NOMO-1 (cell line): ENCODE data around the gene GLYR1.
"Not testable (repeated sequence)": the region's sequence is repeated elsewhere in the genome, so short reads cannot be mapped to it uniquely, and the experiment has no call there.

ENCODE experiments used
- DNase-seq, 2 experiments: peaks; one replicate each; lab custom pipeline; 2025; ENCODE audit not compliant: unreplicated experiment in 2 of 2; lab: John Stamatoyannopoulos, UW

The GLYR1 gene

DNA sequence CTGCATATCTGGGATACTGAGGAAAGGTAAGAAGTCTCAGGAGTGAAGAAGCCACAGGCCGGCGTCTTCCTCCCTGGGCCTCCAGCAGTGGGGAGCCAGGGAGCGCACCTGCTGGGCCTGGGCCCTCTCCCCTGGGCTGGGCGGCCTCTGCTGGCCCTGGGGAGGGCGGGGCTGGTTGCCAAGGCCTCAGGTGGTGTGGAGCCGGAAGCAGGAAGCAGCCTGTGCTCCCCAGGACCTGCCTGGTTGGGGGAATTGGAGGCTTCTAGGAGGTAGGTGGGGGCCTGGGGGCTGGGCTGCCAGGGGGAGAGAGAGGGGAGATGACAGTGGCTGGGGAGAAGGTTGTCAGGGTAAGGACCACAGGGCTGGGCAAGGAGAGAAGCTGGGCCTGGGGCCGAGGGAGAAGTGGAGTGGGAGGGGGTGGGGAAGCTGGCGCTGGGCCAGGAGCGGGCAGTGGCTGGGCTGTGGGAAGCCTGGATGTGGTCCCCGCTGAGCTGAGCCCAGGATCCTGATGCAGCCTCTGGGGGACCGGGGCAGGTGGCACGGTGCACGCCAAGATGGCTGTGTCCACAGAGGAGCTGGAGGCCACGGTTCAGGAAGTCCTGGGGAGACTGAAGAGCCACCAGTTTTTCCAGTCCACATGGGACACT lies 51.8 kb downstream of the GLYR1 start, which contains the start of gene SMIM22:
Gene SMIM22, plus strand, starts transcription at position 189 of the 647 bp plus-strand sequence. Its CDS starts 366 bp downstream, at position 555.
- DNase-seq, result no peak

DNA sequence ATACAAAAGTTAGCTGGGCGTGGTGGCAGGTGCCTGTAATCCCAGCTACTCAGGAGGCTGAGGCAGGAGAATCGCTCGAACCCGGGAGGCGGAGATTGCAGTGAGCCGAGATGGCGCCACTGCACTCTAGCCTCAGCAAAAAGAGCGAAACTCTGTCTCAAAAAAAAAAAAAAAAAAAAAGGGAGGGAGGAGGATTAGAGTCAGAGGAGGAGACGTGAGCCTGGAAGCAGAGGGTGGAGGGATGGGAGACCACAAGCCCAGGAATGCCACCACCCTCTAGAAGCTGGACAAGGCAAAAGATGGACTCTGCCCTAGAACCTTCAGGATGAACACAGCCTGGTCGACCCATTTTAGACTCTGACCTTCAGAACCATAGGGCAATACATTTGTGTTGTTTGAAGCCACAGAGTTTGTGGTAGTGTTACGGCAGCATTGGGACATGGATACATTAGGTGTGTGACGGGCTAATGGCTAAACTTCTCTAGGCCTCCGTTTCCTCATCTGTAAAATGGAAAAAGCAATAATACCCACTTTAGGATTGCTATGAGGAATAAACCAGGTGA lies 54.1 kb downstream of the GLYR1 start:
- DNase-seq, result no peak

DNA sequence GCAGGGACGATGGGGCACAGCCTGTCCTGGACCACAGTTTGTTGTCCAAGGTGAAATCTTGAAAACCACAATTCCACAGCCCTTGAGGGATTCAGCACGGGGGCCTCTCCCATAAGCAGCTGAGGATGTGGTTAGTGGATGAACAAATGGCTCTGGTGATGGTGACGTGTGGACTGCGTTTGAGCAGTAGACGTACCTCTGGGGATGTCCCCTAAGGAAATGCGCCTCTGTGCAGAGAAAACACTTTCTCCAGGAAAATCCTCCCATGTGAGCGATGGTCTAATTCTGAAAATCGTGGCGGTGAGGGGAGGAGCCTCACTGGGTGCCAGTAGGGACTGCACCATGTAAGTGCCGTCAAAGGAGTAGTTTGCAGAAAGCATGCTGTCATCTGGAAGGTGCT lies 56.2 kb downstream of the GLYR1 start:
- DNase-seq, result peak in 1 of 2 experiments; percentile 10

DNA sequence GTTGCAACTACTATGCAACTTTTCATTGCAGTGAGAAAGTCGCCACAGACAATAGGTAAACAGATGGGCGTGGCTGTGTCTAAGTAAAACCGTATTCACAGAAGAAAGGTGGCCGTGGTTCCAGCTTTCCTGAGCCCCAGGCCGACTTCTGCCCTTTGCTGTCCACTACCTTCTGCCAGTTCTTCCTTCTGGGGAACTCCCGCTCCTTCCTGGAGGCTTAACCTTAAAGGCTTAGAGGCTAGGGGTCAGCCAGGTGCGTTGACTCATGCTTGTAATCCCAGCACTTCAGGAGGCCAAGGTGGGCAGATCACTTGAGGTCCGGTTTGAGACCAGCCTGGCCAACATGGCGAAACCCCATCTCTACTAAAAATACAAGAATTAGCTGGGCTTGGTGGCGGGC lies 56.8 kb downstream of the GLYR1 start:
- DNase-seq, result no peak

DNA sequence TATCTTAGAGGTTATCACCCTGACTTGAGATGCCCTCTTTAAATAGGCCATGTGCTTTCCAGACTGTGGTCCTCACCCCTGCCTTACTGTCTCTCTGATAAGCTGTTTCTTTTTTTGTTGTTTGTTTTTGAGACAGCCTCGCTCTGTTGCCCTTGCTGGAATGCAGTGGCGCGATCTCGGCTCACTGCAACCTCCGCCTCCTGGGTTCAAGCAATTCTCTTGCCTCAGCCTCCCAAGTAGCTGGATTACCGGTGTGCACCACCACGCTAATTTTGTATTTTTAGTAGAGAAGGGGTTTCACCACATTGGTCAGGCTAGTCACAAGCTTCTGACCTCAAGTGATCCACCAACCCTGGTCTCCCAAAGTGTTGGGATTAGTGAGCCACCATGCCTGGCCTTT lies 58.2 kb downstream of the GLYR1 start:
- no peak for DNase-seq

DNA sequence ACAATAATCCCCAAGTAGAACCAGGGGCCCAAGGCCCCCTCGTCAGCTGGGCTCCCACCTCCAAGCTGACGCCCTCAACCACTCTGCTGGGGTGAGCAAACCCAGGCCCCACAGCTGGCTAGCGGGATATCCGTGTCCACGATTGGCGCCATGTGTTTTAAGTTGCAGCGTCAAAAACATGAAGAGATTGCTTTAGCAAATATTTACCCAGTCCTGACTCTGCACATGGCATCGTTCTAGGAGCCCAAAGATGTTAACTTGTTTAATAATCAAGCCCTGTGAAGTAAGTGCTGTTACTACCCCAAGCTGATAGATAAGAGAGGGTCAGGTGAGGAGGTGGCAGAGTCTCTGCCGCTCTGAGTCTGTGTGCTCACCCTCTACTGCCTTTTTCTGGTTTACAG lies 58.6 kb downstream of the GLYR1 start:
- DNase-seq, result no peak

DNA sequence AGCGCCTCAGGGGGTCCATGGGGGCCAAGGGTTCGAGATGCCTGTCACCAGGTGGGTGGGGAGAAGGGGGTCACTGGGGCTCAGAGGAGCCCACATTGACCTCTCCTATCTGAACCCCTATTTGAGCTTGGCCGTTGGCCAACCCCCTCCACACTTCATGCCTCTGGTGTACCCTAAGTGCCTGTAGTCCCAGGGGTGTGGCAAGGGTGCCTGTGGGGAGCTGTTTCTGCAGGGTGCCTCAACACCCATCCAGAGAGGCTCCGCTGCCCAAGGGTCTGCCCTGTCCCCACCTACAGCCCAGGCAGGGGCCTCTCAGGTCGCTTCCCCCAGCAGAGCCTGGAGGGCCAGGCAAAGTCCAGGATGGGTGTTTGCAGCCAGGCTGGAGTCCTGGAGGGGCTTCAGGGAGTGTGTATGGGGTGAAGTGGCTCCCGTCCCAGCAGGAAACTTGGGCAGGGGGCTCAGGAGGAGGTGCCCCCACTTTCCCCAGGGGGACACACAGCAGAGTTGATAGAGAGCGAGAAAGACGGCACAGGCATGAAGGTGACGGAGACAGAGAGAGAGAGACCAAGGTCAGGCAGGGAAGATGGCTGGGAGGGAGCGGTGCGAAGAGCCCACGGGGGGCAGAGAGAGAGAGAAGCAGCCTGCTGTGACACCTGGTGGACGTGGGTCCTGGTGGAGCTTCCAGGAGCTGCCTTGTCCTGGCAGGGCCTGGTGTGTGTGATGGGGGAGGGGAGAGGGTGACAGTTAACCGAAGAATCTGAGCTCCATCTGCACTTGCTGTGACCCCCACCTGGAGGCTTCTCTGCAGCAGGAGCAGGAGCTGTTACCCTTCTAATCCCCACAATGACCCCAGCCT lies 59.2 kb downstream of the GLYR1 start, which contains the start of gene SEPTIN12:
Gene SEPTIN12, minus strand, starts transcription at position 719 of the 856 bp plus-strand sequence. Its CDS starts 700 bp downstream, at position 19.
- no peak for DNase-seq

DNA sequence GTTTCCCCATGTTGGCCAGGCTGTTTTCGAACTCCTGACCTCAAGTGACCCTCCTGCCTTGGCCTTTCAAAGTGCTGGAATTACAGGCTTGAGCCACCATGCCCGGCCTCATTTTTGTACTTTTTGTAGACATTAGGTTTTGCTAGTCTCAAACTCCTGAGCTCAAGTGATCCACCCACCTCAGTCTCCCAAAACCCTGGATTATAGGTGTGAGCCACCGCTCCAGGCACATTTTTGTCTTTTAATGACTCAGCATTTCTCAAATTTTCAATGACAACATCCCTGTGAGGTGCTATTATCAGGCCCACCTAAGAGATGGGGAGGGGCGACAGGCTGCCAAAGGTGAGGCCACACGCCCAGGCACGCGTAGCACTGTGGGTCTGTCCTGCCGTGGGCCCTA lies 60.0 kb downstream of the GLYR1 start:
- no peak for DNase-seq

DNA sequence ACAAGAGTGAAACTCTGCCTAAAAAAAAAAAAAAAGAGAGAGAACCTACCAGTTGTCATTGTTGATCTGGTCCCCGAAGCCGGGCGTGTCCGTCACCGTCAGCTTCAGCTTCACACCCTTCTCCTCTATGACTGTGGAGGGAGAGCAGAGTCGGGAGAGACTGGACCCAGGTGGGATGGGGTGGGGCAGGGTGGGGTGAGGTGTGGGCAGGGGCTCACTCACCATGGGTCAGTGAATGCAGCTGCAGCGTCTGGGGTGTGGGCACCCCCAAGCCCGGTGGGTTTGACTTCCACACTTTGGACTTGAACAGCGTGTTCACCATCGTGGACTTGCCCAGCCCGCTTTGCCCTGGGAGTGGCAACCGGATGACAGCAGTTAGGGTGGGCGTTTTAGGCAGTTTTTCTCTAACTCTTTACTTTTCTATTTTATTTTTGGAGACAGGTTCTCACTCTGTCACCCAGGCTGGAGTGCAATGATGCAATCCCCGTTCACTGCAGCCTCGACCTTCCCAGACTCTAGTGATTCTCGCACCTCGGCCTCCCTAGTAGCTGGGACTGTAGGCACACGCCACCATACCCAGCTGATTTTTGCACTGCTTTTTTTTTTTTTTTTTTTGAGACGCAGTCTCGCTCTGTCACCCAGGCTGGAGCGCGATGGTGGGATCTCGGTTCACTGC lies 61.2 kb downstream of the GLYR1 start:
- no peak for DNase-seq

DNA sequence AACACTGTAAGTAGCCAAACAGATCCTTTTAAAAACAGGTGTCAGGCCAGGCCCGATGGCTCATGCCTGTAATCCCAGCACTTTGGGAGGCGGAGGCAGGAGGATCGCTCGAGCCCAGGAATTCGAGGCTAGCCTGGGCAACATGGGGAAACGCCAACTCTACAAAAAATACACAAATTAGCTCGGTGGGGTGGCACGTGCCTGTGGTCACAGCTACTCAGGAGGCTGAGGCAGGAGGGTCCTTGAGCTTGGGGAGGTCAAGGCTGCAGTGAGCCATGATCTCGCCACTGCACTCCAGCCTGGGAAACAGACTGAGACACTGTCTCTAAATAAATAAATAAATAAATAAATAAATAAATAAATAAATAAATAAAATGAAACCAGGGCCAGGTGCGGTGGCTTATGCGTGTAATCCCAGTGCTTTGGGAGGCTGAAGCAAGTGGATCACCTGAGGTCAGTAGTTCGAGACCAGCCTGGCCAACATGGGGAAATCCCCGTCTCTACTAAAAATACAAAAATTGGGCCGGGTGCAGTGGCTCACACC lies 62.6 kb downstream of the GLYR1 start:
- not testable (repeated sequence) for DNase-seq

DNA sequence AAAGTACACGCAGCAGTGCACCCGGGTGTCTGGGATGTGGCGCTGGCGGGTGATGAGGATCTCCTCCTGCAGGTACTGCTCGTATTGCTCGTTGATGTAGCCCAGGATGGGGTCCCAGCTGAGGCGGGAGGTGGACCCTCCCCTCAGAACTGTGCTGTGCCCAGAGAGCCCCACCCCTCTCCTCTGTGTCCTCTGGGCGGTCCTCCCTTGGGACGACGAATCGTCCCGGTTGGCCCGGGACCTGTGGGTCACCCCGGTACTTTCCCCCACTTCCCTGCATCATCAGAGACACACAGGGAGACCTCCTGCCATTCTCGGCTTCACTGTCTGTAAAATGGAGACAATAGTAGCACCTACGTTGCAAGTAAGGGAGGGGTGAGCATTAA lies 63.1 kb downstream of the GLYR1 start:
- no peak for DNase-seq

DNA sequence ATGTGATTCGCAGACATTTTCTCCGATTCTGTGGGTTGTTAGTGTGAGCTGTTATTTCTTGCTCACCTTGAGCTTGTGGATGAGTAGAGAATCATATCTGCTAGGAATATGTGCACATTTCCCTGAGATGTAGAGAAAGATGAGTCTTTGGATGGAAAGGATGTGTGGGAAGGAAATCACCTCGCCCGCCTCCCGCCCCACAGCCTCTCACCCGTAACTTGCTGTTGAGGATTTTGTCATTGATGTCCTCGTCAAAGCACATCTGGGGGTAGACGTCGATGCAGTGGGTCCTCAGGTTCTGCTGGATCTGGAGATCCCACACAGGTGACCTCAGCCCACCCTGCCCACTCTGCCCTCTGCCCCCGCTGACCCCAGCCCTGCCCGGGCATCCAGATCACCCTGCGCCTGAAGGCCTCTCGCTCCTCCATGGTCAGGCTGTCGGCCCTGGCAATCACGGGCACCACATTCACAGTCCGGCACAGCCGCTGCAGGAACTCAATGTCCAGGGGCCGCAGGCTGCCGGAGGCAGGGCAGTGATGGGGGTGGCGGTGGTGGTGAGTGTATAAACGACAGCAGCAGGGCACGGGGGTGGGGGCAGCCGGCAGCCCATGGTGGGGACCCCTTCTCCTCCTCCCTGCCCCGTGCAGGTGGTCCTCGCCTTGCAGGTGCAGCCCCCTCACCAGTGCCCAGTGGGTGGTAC lies 63.7 kb downstream of the GLYR1 start:
- no peak for DNase-seq

DNA sequence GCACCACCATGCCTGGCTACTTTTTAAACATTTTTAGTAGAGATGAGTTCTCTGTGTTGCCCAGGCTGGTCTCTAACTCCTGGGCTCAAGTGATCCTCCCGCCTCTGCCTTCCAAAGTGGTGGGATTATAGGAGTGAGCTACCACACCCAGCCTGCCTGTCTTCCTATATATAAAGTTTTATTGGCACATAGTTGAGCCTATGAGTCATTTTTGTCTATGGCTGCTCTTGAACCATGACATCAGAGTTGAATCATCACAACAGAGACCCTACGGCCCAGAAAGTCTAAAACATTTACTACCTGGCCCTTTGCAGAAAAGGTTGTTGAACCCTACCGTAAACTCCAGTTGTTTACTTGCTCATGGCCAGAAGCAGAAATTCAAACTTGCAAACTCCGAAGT lies 66.9 kb downstream of the GLYR1 start:
- DNase-seq, result no peak

DNA sequence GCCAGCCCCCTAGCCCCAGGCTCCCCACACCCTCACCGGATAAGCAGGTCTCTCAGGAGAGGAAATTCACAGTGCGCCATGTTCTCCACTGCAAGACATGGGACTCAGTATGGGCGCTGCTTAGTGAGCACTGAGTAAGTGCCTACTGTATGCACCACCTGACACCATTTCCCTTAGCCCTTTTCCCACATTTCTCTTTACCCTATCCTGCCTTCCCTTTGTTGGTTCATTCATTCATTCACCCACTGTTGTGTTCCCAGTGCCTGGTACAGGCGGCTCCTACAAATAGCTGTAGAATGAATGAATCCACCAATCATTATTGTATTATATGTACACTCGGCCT lies 69.1 kb downstream of the GLYR1 start:
- no peak for DNase-seq

DNA sequence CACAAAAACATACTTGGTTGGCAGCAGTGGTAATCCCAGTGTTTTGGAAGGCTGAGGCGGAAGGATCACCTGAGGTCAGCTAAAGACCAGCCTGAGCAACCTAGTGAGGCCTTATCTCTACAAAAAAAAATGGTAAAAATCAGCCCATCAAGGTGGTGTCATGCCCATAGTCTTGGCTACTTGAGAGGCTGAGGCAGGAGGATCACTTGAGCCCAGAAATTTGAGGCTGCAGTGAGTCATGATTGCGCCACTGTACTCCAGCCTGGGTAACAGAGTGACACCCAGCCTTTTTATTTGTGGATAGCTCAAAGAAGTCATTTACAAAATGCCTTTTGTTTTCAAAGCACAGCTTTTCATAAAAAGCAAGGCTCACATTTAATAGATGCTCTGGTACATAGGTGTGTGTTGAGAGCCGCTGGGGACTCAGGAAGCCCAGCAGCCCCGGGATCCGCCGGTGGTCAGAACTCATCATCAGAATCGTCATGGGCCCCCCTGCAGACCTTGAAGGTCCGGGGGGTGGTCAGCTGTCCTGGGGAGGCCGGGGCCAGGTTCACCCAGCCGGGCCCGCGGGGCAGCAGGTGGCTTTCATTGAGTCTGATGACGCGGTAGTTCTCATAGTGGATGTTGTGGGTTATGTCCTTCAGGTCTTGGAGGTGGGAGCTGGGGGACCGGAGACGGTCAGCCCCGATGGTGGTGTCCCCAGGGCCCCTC lies 69.6 kb downstream of the GLYR1 start:
- no peak for DNase-seq

DNA sequence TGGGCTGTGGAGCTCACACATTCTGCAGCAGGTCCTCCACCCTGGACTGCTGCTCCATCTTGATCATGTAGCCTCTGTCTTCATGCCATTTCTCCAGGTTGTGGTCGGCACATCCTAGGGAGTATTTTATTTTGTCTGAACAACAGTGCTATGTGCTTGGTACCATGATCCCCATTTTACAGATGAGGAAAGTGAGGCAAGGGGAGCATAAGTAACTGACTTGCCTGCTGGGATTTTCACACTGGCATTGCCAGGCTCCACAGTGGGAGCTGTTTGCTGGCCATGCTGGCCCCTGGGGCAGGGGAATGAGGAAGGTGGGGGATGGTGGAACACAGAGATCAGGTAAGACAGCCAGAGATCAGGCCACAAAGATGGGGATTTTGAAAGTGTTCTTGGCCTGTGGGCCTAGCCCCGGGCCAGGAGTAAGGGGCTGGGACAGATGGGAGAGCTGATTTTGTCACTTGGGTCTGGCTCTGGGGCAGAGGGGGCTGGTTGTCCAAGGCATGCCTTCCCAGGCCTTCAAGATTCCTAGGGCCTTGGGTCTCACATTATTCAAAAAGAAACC lies 70.9 kb downstream of the GLYR1 start:
- no peak for DNase-seq

DNA sequence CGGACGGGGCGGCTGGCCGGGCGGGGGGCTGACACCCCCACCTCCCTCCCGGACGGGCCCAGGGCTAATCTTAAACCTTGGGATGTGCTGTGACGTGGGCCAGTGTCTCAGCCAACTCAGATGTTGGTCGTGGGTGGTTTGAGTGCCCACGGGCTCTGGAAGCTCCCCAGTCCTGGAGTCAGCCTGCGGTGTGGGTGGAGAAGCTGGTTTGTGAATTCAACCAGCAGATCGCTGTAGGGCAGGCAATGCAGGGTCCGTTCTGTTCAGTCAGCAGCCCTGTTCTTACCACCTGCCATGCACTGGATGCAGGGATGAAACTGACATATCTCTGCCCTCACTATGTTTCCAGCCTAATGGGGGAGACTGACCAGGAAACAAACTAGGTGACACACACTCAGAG lies 72.1 kb downstream of the GLYR1 start:
- no peak for DNase-seq

DNA sequence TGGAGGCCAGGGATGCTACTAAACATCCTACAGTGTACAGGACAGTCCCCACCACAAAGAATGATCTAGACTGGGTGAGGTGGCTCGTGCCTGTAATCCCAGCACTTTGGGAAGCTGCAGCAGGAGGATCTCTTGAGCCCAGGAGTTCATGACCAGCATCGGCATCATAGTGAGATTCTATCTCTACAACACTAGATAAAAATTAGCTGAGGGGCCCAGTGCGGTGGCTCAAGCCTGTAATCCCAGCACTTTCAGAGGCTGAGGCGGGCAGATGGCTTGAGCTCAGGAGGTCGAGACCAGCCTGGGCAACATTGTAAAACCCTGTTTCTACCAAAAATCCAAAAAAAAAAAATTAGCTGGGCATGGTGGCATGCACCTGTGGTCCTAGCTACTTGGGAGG lies 74.7 kb downstream of the GLYR1 start:
- DNase-seq, result no peak

DNA sequence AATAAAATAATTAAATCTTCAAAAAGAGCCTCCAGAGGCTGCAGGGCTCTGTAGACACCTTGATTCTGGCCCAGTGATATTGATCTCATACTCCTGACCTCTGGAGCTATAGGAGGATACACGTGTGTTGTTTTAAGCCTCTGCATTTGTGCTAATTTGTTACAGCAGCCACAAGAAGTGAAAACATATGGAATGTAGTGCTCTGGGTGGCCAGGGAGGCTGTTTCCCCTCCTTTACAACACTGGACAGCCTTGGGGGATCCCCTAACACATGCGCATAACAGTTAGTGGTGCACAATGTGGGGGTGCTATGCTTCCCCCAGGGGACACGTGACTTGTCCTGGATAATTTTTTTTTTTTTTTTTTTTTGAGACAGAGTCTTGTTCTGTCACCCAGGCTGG lies 75.4 kb downstream of the GLYR1 start:
- no peak for DNase-seq

DNA sequence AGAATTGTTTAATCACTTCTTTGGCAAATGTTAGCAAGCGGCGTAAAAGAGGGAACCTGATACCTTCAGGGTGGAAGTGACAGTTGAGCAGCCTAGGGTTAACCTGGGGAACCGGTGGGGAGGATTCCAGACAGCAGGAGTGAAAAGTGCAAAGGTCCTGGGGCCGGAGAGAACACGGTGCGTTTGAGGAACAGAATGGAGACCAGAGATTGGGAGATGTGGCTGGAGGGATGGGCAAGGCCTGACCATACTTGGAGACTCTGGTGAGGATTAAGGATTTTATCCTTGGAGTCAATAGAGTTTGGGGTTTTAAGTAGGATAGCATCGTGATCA lies 77.8 kb downstream of the GLYR1 start:
- no peak for DNase-seq
